Dermis microvascular lymphatic vessel endothelial cell (primary cell): ENCODE data around the gene ZFP36L1. TPM values are rescaled to one million over a fixed set of nuclear protein-coding genes. Genes with fewer than 3 reads are reported as not detected.

Source experiments
- DNase-seq, 2 donors: peaks; one replicate each; pipeline versions ENCODE4 v3.0.0 to v3.0.0-alpha.2; 2010; ENCODE audit warnings: low read depth in 2 of 2
- total RNA-seq: library from RNA; depleted of rRNA; stranded (reverse); fragments of >200 nt; gene quantifications from 2 replicates; pipeline ENCODE4 v1.2.1, GENCODE V29; 2014

Gene ZFP36L1
- total RNA-seq, 1 donor from 2014 or later, result 7.6 TPM

- peak; percentile 65 to 79 for DNase-seq
These were observed 2.9 kb upstream of the ZFP36L1 start for GRCh38 chr14:68795597-68796417.

- DNase-seq, result peak in 1 of 2 donors; percentile 65
These were observed 2.2 kb upstream of the ZFP36L1 start for GRCh38 chr14:68794851-68795596.

GRCh38 chr14:68794130-68794850, 1.4 kb upstream of the ZFP36L1 start:
- peak in 1 of 2 donors; percentile 87 for DNase-seq

- DNase-seq, result no peak
These were observed 865 bp upstream of the ZFP36L1 start for GRCh38 chr14:68793734-68794129.

- DNase-seq, result no peak
These were observed 239 bp downstream of the ZFP36L1 start for GRCh38 chr14:68792678-68792978.

GRCh38 chr14:68791902-68792677, 777 bp downstream of the ZFP36L1 start:
- no peak for DNase-seq

- no peak for DNase-seq
These were observed 1.6 kb downstream of the ZFP36L1 start for GRCh38 chr14:68791078-68791901.

GRCh38 chr14:68790644-68791077, 2.2 kb downstream of the ZFP36L1 start:
- no peak for DNase-seq

GRCh38 chr14:68789821-68790643, 2.8 kb downstream of the ZFP36L1 start:
- peak in 1 of 2 donors; percentile 30 for DNase-seq

GRCh38 chr14:68788996-68789820, 3.7 kb downstream of the ZFP36L1 start:
- peak; percentile 64 to 86 for DNase-seq

GRCh38 chr14:68788275-68788995, 4.4 kb downstream of the ZFP36L1 start:
- DNase-seq, result no peak

- no peak for DNase-seq
These were observed 5.5 kb downstream of the ZFP36L1 start for GRCh38 chr14:68787092-68787992.

GRCh38 chr14:68786491-68787091, 6.3 kb downstream of the ZFP36L1 start:
- no peak for DNase-seq

- DNase-seq, result no peak
These were observed 7.1 kb downstream of the ZFP36L1 start for GRCh38 chr14:68785534-68786490.

GRCh38 chr14:68784978-68785533, 7.8 kb downstream of the ZFP36L1 start:
- peak in 1 of 2 donors; percentile 50 for DNase-seq
